KG1 (cell line): ENCODE measurements around the gene AREL1.

ENCODE experiments used
- DNase-seq: peaks from one replicate; lab custom pipeline; 2025; lab: John Stamatoyannopoulos, UW

AREL1 gene

DNA sequence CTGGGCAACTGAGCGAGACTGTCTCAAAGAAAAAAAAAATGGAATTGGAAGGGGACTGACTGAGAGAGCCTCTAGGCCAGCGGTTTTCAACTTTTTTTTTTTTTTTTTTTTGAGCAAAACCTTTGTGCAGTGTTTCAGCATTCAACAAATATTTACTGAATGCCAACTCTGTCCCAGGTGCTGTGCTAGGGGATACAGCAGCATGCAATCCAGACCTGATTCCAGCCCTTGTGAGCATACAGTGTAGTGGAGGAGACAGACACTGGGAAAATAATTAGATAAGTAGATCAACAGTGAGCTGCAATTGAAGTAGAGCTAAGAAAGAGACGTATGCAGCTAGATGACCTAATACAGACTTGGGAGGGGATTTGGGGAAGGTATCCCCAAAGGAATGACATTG lies 77.0 kb downstream of the AREL1 start:
- no peak for DNase-seq

DNA sequence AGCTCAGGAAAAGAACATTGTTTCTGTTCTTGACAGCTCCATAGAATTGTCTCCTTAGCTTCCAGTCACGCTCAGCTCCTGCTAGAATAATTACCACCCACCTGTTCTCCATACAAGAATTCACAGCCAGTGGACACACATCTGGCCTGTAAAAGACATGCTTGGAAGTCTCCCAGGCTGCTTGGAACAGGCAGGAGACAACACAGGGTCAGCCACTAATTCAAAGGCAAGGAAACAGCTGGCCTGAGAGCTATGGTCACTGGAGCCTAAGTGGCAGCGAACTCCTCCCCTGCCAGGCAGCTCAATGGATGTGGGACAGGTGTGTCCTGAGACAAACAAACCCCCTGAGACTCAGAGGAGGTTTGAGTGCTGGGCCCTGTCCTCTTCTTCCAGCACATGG lies 77.9 kb downstream of the AREL1 start:
- no peak for DNase-seq

DNA sequence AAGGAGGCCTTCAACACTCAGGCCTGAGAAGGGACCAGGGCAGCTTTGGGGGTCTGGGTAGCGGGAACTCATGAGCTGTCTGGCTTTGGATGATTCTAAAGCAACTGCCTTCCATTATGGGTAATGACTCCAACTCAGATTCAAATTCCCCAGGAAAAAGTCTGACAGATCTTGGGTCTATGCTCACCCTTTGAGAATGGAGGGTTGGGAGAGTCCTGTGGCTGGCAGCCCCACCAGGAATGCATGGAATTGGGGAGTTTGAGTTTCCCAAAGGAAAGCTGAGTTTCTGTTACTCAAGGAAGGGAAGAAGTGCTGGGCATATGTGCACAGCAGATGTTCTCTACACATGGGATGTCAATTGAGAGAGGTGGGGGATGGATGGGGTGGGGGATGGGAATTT lies 78.4 kb downstream of the AREL1 start:
- no peak for DNase-seq

DNA sequence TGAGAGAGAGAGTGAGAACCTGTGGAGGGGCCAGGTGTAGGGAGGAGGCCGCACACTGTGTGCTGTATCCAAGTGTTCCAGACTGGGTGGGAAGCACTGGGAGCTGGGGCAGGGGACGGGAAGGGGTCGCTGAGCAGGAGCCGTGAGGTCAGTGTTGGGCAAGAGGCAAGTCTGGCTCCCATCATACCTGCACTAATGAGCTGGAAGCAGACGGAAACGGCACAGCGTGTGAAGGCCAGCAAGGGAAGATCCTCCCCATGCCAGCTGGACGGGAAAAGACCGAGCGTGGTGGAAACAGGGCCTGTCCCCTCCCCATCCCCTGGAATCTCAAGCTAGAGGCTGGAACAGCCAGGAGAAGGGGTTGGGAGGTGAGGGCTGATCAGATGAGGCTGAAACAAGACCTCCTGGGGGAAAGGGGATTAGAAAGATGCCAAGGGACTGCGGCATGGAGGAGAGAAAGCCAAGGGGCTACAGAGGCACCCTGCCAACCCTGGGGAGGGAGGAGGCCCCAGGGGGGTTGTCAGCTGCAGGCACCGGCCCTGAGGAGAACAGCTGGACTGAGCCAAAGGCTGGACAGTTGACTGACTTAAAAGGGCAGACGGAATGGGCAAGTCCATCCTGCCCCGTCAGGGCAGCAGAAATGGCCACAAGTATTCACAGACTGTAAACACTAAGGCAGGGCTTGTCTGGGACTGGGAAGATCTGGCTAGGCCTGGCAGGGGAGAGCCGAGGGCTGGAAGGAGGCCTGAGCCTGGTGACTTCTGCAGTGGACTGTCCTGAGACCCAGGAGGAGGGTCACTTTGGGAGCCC lies 81.8 kb downstream of the AREL1 start:
- DNase-seq, result no peak

DNA sequence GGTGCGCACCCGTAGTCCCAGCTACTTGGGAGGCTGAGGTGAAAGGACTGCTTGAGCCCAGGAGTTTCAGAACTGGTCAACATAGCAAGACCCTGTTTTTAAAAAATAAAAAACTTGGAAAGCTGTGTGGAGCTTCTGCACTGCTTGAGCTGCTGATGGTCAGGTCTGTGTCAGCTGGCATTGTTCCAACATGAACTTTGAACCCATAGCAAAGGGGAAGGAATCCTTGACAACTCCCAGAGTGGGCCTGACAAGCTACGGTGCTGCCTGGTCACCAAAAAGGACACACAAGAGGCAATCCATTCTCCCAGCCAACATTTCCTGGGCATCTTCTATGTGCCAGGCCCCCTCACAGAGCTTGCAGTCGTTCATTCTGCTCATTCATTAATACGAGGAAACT lies 84.5 kb downstream of the AREL1 start:
- DNase-seq, result no peak

DNA sequence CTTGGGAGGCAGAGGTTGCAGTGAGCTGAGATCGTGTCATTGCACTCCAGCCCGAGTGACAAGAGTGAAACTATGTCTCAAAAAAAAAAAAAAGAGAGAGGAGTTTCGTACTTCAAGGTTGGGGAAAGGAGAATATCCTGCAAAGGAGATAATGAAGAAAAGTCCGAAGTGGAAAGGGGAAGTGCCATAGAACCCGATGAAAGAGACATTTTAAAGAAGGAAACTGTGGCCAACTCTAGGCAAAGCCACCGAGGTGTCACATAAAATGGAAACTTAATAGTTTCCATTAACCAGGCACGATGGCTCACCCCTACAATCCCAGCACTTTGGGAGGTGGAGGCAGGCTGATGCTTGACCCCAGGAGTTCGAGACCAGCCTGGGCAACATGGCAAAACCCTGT lies 85.8 kb downstream of the AREL1 start:
- no peak for DNase-seq

DNA sequence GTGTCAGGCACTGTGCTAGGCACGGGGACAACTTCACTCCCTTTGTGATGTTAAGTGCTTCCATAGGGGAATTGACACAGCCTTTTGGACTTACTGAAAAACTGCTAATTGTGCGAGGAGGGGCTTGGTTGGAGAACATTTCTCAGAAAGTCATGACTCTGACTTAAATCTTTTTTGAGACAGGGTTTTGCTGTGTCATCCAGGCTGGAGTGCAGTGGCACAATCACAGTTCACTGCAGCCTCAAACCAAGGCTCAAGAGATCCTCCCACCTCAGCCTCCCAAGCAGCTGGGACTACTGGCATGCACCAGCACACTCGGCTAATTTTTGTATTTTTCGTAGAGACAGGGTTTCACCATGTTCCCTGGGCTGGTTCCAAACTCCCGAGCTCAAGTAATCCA lies 90.6 kb downstream of the AREL1 start:
- no peak for DNase-seq

DNA sequence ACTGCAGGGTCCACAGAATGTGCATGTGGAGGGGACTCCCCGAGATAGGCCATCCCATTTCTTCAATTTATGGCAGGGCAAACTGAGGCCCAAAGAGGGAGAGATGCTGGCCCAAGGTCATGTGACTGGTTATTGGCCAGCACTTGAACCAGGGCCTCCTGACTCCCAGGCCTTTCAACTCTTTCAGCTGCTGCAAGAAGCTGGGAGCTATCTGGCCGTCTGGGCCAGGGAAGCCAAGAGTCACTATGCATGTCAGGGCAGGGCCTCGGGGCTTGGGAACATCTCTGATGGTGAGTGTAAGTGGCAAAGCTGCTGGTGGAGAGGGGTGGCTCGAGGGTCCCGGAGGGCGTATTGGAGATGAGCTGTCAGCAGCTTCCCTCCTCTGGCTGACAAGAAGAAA lies 91.3 kb downstream of the AREL1 start:
- no peak for DNase-seq

DNA sequence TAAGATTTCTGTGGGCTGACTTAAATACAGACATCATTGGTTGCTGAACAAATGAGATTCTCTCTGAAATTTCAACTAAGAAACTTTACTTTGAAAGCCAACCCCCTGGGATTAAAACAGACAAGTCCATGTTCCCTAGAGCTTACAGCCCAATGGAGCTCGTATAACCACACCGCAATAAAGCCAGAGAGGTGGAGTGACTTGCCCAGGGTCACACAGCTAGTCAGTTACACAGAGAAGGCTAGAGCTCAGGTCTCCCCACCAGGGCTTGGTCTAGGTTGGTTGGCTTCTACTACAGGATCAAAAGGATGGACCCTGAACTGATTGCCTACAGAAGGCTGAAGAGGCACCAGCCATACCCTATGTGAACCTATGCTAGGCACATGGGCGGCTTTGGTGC lies 92.0 kb downstream of the AREL1 start:
- DNase-seq, result no peak

DNA sequence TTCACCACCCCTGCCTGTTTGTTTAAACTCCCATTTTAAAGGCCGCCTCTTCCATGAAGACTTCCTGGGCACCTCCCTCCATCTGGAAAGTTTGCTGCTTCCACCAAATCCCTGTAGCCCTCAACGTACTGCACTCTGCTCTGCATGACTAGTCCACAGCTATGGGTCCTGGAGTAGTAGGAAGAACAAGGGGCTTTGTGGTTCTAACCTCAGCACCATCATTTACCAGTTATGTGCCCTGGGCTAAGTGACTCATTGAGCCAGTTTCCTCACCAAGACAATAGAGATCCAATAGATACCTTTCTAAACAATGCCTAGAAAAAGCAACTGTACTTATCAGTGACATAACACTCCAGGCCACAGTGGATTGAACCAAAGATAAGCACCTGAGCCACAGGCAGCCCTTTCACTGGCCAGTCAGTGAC lies 92.4 kb downstream of the AREL1 start:
- DNase-seq, result peak; percentile 38

DNA sequence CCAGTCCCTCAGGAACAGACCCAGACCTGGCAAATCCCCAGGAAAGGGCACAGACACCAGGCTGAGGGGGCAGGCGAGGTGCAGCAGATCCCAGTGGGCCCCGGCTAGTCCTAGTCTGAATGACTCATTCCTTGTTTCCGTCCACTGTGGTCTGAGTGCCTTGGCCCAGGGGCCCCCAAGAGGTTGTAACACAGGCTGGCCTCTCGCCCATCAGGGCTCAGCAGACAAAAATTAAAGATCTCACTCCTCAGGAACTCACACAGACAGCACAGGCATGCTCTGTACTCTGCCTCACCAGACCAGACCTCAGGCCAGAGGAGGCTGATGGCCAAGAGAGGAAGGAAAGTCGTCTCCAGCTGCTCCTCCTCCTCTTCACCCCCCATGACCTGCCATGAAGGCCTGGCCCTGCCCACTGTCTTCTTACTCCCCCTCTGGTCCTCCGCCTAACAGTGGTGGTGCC lies 93.2 kb downstream of the AREL1 start:
- DNase-seq, result no peak

DNA sequence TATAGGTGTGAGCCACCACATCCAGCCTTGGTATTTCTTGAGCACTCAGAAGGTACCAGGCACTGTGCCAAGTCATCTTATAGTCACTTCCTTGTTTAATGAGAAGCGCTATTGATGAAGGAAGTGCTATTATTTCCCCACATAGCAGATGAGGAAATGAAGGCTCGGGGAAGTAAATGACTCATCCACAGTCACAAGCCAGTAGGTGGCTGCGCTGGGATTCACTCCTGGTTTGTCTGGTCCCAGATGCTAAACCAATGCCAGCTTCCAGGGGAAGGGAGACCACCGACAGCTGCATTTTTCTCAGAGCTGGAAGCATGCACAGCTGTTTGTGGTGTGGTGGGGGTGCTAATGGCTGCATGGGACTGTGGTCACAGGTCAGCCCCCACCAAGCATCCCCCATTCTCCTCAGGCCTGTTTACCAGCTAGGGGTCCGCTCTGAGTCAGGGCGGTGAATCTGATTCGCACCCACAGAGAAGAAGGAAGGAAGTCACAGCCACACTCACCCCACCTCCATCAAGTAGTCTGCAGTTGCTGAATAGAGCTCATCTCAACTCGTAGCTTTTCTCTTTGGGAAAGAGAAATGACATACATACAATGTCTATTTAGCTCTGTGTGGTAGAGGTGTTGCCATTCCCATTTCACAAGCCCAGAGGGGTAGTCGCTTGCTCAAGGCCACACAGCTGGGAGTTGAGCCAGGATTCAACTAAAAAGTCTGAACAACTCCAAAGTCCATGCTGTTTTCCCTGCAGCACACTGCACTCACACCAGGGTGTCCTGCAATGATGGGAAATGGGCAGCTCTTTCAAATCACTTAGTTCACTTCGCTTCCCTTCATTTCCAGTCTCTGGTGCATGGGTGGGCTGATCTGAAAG lies 94.6 kb downstream of the AREL1 start:
- DNase-seq, result peak; percentile 84

DNA sequence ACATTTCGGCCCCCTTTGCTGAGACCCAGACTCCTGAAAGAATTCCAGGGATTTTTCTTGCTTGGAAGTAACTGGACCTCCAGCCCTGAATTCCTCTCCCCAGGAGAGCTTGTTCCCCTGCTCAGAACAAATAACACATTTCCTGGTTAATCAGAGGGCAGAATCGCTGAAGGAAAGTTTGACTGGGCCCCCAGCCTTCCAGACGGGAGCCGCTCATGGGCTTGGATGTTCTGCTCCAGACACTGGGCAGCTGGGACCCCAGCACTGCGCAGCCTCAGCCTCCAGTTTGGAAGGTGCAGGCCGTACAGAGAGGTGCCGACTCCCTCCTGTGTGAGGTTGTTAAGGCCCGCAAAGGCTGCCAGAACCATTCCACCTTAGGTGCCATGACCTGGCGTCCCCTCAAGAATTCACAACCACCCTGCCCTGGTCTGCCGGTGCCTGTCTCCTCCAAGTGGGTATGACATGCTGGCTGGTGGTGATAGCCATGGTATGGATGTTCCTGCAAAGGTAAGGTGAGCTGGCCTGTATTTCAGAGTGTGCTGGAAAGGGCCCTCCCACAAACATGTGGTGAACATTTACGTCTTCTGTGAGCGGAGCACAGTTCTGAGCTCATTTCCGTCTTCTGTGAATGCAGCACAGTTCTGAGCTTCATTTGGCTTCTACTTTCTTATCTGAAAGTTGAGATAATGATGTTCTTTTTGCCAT lies 95.7 kb downstream of the AREL1 start:
- DNase-seq, result no peak

DNA sequence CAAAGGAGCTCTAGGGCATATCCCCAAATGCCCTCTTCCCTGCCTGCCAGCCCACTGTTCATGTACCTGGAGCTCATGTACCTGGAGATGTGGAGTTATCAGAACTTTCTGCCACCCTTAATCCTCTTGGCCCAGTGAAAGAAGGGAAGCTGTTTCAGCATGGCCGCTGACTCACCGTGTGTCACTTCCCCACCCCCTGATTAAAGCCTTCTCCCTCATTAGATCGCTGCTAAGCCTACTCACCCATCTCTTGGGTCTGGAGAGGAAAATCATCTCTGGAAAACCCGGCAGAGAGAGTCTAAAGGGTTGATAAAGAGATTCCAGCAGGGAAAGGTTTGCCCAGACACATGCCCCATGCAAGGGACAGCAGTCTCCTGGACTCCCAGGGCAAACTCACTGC lies 96.4 kb downstream of the AREL1 start:
- DNase-seq, result no peak

DNA sequence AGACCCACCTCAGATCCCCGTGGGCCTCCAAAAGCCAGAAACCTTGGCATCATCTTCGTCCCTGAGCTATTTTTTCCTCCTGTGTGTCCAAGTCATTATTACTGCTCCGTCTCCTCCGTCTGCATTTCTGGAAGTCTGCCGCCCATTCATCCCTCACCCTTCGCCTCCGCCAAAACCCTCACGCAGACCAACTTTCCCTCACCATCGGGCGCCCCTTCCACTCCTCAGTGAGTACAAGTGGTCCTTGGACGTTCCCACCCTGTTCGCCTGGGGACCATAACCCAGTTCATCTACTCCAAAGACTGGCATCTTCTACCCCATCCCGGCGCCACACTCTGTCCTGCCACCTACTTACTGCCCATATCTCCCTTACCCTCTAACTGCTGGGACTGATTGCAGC lies 97.1 kb downstream of the AREL1 start:
- no peak for DNase-seq

DNA sequence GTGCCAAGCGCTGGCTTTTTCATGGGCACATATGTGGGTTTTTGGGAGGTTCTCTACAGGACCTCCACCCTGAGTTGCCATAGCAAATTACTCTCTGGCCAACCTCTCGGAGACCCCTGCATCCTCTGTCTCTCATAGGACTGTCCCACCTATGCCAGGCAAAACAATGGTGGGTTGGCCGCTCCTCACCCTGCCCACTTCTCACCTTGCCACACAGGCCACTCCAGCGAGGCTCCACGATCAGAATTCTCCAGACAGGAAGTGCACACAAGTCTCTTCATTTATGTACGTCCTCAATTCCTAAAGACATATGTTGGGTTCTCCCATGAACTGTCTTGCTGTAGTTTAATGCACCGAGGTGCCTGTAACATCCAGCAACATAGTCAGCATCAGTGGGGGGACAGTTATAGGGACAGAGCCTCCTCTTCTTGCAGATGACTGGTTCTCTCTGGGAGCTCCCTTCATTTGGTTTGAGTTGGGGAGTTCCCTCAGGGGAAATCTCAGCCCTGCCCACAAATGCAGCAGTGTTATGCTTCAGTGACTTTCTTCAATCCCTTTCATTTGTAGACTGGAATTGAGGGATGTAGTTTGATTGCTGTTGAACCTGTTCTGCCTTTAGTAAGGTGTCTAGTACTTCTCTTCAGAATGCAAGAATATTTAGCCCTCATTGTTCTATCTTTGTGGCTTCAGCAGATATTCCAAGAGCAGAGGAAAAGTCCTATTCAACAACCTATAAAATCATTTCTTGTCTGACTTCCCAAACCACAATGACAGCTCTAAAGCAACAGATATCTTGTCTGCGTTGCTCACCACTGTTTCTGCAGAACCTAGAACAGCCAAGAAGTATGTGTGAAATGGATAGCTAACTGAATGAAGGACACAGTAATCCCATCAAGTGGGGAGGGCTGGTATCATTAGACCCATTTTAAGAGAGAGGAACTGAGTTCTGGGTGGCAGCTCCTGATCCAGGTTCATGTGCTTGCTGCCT lies 98.1 kb downstream of the AREL1 start:
- no peak for DNase-seq

DNA sequence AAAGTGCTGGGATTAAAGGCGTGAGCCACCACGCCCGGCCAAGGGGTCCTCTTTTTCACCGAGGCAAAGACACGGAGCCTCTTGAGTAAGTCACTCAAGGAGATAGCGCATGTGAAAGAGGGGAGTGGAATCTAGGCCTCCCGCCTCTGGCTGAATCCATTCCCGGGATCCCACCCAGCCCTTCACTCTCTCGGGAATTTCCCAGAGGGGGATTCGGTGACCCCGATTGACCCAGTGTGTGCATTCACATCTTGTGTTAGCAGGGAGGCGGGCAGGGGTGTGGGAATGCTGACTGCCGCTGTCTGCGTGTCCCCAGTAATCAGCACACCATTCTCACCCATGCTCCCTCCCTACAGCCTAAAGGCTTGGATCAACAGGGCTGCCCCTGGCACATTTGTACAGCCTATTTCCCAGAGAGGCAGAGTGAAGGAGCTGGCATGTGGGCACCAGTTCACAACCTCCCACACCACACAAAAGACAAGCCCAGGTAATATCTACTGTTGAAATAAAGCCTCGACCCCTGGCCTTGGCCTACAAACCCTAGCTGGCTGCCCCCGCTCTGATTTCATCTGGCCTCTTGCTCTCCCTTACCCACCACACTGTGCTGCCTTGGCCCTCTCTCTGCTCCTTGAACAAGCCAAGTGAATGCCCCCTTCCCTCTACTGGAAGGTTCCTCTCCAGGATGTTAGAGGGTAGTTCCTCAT lies 99.5 kb downstream of the AREL1 start:
- no peak for DNase-seq

DNA sequence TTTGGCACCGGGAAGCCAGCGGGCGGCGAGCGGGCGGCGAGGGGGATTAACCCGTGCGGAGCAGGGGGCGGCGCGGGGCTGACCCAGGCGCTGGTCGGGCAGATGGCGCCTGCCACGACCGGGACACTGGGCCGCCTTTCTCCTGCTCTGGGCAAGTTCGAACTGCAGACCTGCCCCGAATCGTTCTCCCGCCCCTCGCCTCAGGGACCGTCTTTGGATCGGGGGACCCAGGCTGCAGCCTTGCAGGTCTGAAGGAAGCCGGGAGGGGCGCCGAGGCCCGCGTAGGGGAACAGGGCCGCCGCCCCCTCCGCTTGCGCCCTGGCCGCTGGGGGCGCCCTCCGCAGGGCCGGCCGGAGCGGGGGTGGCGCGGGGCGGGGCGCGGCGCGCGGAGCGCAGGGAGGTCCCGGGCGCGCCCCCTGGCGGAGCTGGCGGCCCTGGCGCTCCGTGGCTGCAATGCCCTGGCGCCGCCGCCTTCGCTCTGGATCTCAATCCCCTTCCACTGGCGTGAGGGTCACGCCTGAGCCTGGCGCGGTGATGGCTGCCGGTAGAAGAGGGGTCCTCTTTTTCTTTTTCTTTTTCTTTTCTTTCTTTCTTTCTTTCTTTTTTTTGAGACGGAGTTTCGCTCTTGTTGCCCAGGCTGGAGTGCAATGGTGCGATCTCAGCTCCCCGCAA lies 100.4 kb downstream of the AREL1 start:
- DNase-seq, result peak; percentile 66

DNA sequence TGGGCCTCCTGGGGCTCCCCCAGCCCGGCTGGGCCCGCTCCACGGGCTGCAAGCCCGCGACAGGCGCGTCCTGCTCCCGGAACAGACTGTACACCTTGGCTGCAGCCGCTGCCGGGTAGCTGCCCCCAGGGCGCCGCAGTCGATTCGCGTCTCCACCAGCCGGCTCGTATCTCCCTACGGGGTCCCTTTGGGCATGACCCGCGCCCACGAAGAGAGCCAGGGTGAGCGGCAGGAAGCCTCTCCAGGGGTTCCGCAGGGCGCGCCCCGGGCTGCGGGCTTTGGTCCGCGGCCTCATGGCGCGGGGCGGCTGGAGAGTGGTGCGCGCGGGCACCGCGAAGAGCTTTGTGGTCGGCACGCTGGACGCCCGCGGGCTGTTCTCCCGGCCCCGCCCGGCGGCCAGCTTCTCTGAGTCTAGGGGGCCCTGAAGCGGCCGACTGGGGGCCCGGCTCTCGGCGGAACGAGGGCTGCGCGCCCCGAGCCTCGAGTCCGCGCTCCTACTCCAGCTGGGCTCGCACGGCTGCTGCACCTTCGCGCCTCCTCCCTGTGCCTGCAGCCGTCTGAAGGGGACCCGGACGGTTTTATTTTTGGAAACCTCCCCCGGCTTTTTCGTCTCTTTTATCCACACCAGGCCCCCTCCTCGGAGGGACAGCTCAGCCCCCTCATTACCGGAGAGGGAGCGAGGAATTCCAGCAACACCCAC lies 101.1 kb downstream of the AREL1 start, which contains the start of gene LTBP2:
LTBP2 (minus strand) TSS at position 588 of the 700 bp plus-strand sequence; CDS start at position 295, 293 bp downstream.
- DNase-seq, result peak; percentile 17
